Panc1 (cell line): ENCODE measurements around the gene SIM2. TPM values are rescaled to one million over a fixed set of nuclear protein-coding genes. Genes with fewer than 3 reads are reported as not detected.

Source experiments
- ATAC-seq: fragments of 200-7000 bp; cut with Tn5 transposase; 2 replicates; pipeline ENCODE4 v1.9.1; 2020; ENCODE audit warnings: mild to moderate bottlenecking, moderate library complexity
- BruUV-seq: library from RNA; stranded (reverse); fragments of 400-500 nt; replicated peaks from 2 replicates; lab custom pipeline; 2021; lab: Mats Ljungman, UMichigan
- CTCF ChIA-PET: fragments of 300-600 bp; sonication (Branson Sonifier 250); formaldehyde crosslinking; loops from one replicate; lab custom pipeline; 2022; ENCODE audit warnings: antibody characterized with exemption; lab: Charles Lee
- POLR2A ChIA-PET: fragments of 300-600 bp; sonication (Branson Sonifier 250); formaldehyde crosslinking; loops from one replicate; lab custom pipeline; 2022; ENCODE audit warnings: antibody characterized with exemption; lab: Charles Lee
- DNase-seq: peaks from one replicate; pipeline ENCODE4 v3.0.0-alpha.2; 2010; ENCODE audit warnings: low read depth, low spot score
- H3K27ac ChIP-seq: 2 replicates; pipeline ENCODE4 v1.5.1; 2011; ENCODE audit warnings: mild to moderate bottlenecking, low read length, inconsistent platforms
- H3K27me3 ChIP-seq: fragments of 200-500 bp; sonication (Bioruptor generic); 2 replicates; pipeline ENCODE4 v1.6.0; 2014; ENCODE audit warnings: low read length, inconsistent platforms; ENCODE audit not compliant: control insufficient read depth, insufficient read depth
- H3K36me3 ChIP-seq: fragments of 200-500 bp; sonication (Bioruptor generic); 2 replicates; pipeline ENCODE4 v1.5.1; 2014; ENCODE audit warnings: inconsistent platforms, mild to moderate bottlenecking, low read length, moderate library complexity; ENCODE audit not compliant: control insufficient read depth, insufficient read depth
- H3K4me1 ChIP-seq: 2 replicates; pipeline ENCODE4 v1.5.1; 2011; ENCODE audit warnings: inconsistent platforms, mild to moderate bottlenecking, low read length, moderate library complexity; ENCODE audit not compliant: control insufficient read depth, insufficient read depth
- H3K4me3 ChIP-seq, 2 experiments: 2 replicates each; pipeline ENCODE4 v1.5.1; 2011 to 2012; ENCODE audit warnings: low read depth in 2 of 2, low read length in 2 of 2, mild to moderate bottlenecking in 2 of 2, inconsistent platforms in 1 of 2, moderate library complexity in 1 of 2
- H3K9me3 ChIP-seq: fragments of 200-500 bp; sonication (Bioruptor generic); 2 replicates; pipeline ENCODE4 v1.5.1; 2014; ENCODE audit warnings: low read depth, mild to moderate bottlenecking, inconsistent platforms, low read length, moderate library complexity; ENCODE audit not compliant: control insufficient read depth, insufficient read depth
- CTCF ChIP-seq: fragments of 450-650 bp; IDR thresholded peaks from 2 replicates; pipeline ENCODE4 v1.5.1; 2017; ENCODE audit warnings: mild to moderate bottlenecking
- POLR2AphosphoS5 ChIP-seq: IDR thresholded peaks from 2 replicates; pipeline ENCODE4 v1.6.1; 2012; ENCODE audit warnings: mild to moderate bottlenecking, low read depth, low read length, moderate library complexity
- REST ChIP-seq, 2 experiments: IDR thresholded peaks; 2 replicates each; pipeline ENCODE4 v1.6.1; 2011 to 2012; ENCODE audit warnings: low read depth in 2 of 2, control low read depth in 1 of 2, low read length in 1 of 2, mild to moderate bottlenecking in 1 of 2, moderate library complexity in 1 of 2; ENCODE audit not compliant: insufficient read depth in 1 of 2
- SIN3A ChIP-seq: IDR thresholded peaks from 2 replicates; pipeline ENCODE4 v1.6.1; 2012; ENCODE audit warnings: low read depth, mild to moderate bottlenecking, low read length, moderate library complexity, borderline replicate concordance; ENCODE audit not compliant: insufficient read depth
- TCF7L2 ChIP-seq: IDR thresholded peaks from 2 replicates; pipeline ENCODE4 v1.6.1; 2011; ENCODE audit warnings: mild to moderate bottlenecking, low read depth, low read length, inconsistent platforms
- in situ Hi-C: cut with HindIII; loops from 2 replicates; pipeline ENCODE4 v1.10.0; 2016; ENCODE audit warnings: low sequenced_read_pairs, low pct_unique_long_range_greater_than_20kb
- intact Hi-C: fragments of 100-400 bp; cut with micrococcal nuclease; formaldehyde crosslinking; loops from one replicate; pipeline ENCODE4 v1.10.0; 2022; ENCODE audit not compliant: unreplicated experiment
- total RNA-seq: library from RNA; stranded (reverse); gene quantifications from one replicate; pipeline ENCODE4 v1.2.1, GENCODE V29; 2021; ENCODE audit not compliant: unreplicated experiment

SIM2 gene
- total RNA-seq, 1 experiment from 2014 or later = 11.5 TPM

- intact Hi-C loops = no loop called here
- in situ Hi-C loops = no loop called here
- ChIA-PET CTCF (no interaction called here), POLR2A (no interaction called here)
- H3K9me3 ChIP-seq = no peaks in the 10 kb centered on the region
- H3K36me3 ChIP-seq = no peaks in the 10 kb centered on the region; the same call in 1 of the 2 replicates
- TF ChIP-seq POLR2AphosphoS5 (no peak), SIN3A (no peak)
- H3K27me3 ChIP-seq = no peaks in the 10 kb centered on the region
- BruUV-seq = no TSS peak
- H3K4me1 ChIP-seq = peaks cover 12% of the 10 kb centered on the region
- no peak overlapping the region for H3K27ac ChIP-seq
- H3K4me3 ChIP-seq = no peak overlapping the region
- DNase-seq = no peak
- ATAC-seq = no peak
Observed at GRCh38 chr21:36703626-36704280, 4.8 kb downstream of the SIM2 start.

- no peak for DNase-seq
- TF ChIP-seq SIN3A = no peak
- no peak for TF ChIP-seq TCF7L2
- TF ChIP-seq POLR2AphosphoS5 = no peak
- TF ChIP-seq REST (IDR thresholded peaks at IDR 0.05; ENCODE audit: insufficient read depth in 1 of 2, low read depth in 2 of 2, low read length in 1 of 2) = no peak
- TF ChIP-seq CTCF = no peak
- Histone ChIP-seq H3K4me3 (no peak overlapping the region), H3K27ac (no peak overlapping the region), H3K27me3 (no peaks in the 10 kb centered on the region), H3K9me3 (no peaks in the 10 kb centered on the region), H3K36me3 (no peaks in the 10 kb centered on the region; the same call in 1 of the 2 replicates), H3K4me1 (peaks cover 12% of the 10 kb centered on the region)
- ChIA-PET POLR2A (no interaction called here), CTCF (no interaction called here)
- no peak for ATAC-seq
- no TSS peak for BruUV-seq
- in situ Hi-C loops = no loop called here
- intact Hi-C loops = no loop called here
Observed at GRCh38 chr21:36704281-36704957, 5.5 kb downstream of the SIM2 start.
